ENCODE results near the gene DCDC2B. TPM values are rescaled to one million over a fixed set of nuclear protein-coding genes. Genes with fewer than 3 reads are reported as not detected.

The DCDC2B gene
- total RNA-seq, 2 experiments from 2014 or later = 0.13 TPM; not detected in 1

DNA sequence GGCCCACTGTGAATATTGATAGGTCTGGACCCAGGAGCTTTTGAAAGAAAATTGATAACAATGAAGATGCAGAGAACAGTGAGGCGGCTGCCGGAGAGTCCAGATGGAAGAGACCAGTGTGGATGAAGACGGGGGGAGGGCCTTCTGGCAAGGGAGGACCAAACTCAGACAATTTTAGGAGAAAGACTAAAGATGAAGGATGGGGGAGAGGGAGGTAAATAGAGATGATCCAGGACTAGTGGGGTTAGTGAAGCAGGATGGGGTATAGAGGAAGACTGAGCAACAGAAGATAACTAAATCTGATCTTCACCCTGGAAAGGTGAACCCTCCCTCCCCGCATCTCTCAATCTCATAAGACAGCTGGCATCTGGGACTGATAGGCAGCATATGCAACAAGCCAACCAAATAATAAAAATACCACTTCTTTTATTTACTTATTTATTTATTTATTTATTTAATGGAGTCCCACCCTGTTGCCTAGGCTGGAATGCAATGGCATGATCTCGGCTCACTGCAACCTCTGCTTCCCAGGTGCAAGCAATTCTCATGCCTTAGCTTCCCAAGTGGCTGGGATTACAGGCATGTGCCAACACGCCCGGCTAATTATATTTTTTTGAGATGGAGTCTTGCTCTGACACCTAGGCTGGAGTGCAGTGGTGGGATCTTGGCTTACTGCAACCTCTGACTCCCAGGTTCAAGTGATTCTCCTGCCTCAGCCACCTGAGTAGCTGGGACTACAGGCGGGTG, 23.8 kb downstream of the DCDC2B start:
- H3K27ac Mint-ChIP-seq = no peak overlapping the region
- no peak for DNase-seq

DNA sequence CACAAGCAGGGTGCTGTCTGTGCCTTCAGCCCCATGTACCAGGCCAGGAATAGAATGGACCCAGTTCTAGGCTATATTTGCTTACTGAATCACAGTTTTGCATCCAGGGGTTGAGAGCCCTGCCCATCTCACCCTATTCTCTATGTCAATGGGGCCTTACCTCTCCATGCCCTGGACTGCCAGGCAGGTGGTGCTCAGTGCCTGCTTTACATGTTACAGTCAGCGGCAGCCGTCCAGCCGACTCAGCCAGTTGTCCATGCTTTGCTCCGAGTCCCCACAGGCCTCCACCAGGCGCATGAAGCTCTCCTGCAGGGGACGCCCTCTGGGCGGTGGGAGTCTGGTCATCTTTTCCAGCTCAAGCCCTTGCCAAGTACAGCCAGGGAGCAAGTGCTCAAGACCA, 25.9 kb downstream of the DCDC2B start:
- Mint-ChIP-seq H3K36me3 (ENCODE audit: low read depth) (peaks cover 11% of the 10 kb centered on the region), H3K9me3 (no peaks in the 10 kb centered on the region), H3K4me1 (no peaks in the 10 kb centered on the region), H3K27ac (no peak overlapping the region), H3K27me3 (no peaks in the 10 kb centered on the region), H3K4me3 (no peak overlapping the region)
- ChIA-PET CTCF (interaction anchor here (0.6 to 1.2 kb wide), 3 partner anchors 10 to 116 kb away, joined by 3 to 4 read pairs (median 3); no protein-coding TSS in a partner anchor), POLR2A (interaction anchor here (2.4 kb wide), 1 partner anchor 21 kb away, joined by 6 read pairs; no protein-coding TSS in a partner anchor)
- no peak for DNase-seq

More for the DNA sequence above, 23.8 kb downstream of the DCDC2B start:
- Mint-ChIP-seq H3K27me3 (no peaks in the 10 kb centered on the region), H3K4me3 (no peak overlapping the region), H3K36me3 (ENCODE audit: low read depth) (peaks cover 27% of the 10 kb centered on the region), H3K4me1 (peaks cover 1% of the 10 kb centered on the region), H3K9me3 (no peaks in the 10 kb centered on the region)
- ChIA-PET CTCF (interaction anchor here (0.8 kb wide), 1 partner anchor 18 kb away, joined by 3 read pairs; no protein-coding TSS in a partner anchor), POLR2A (interaction anchor here (0.6 to 2.4 kb wide), 3 partner anchors 7 to 89 kb away, joined by 3 to 6 read pairs (median 4); no protein-coding TSS in a partner anchor)

DNA sequence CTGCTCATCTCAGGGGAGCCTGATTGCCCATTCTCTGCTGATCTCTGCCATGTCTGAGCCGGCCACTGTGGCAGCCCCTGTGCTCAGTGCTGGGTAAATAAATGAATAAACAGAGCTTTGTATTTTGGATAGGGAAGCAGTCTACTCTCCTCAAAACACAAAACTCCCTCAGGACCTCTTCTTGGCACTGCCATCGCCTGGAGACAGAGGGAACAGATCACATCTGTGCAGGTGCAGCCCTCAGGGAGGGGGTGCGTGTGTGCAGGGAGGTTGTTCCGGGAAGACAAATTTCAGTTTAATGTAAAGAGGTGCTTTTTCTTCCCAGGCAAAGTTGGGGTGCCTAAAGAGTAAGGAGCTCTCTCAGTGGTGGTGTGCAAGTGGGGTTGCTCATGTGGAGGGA, 30.4 kb downstream of the DCDC2B start:
- Mint-ChIP-seq H3K27me3 (no peaks in the 10 kb centered on the region), H3K4me1 (peaks cover 19% of the 10 kb centered on the region), H3K36me3 (ENCODE audit: low read depth) (no peaks in the 10 kb centered on the region), H3K4me3 (peak overlapping the region; percentile 4), H3K9me3 (no peaks in the 10 kb centered on the region), H3K27ac (no peak overlapping the region)
- DNase-seq = no peak
- CTCF ChIA-PET = interaction anchor here (0.8 to 5.0 kb wide), 4 partner anchors 12 to 52 kb away, joined by 3 to 73 read pairs (median 6); partner anchors contain the start of genes HDAC1 and LCK
- POLR2A ChIA-PET = interaction anchor here (1.1 to 4.2 kb wide), 8 partner anchors 10 to 53 kb away, joined by 3 to 63 read pairs (median 13); partner anchors contain the start of genes CCDC28B, HDAC1, IQCC and LCK

DNA sequence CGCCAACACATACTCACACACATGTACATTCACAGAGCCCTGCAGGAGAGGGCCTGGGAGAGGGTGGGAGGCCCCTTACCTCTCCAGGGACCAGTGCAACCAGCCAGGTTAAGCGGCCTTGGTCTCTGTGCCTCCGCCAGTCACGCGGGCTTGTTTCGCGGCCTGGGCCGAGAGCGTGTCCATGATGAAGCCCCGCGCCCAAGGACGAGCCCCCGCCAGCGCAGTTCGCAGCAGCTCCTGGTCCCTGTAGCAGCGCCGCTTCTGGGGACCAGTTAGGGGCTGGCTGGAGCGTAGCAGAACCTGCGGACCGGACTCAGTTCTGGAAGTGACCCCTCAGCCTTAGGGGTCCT, 30.9 kb downstream of the DCDC2B start:
- H3K27me3 Mint-ChIP-seq = no peaks in the 10 kb centered on the region
- no peak overlapping the region for H3K27ac Mint-ChIP-seq
- ChIA-PET CTCF (interaction anchor here (1.0 to 5.0 kb wide), 6 partner anchors 12 to 111 kb away, joined by 4 to 73 read pairs (median 6); partner anchors contain the start of genes CCDC28B, HDAC1 and LCK), POLR2A (interaction anchor here (0.6 to 4.2 kb wide), 14 partner anchors 8 to 398 kb away, joined by 3 to 63 read pairs (median 9); partner anchors contain the start of genes CCDC28B, EIF3I, HDAC1 and LCK)
- no peaks in the 10 kb centered on the region for H3K36me3 Mint-ChIP-seq (ENCODE audit: low read depth)
- peak overlapping the region; percentile 78 for H3K4me3 Mint-ChIP-seq
- H3K9me3 Mint-ChIP-seq = no peaks in the 10 kb centered on the region
- H3K4me1 Mint-ChIP-seq = peaks cover 19% of the 10 kb centered on the region
- no peak for DNase-seq

GRCh38 chr1:32240140-32240951, 31.5 kb downstream of the DCDC2B start:
- Mint-ChIP-seq H3K4me3 (peak overlapping the region; percentile 78), H3K36me3 (ENCODE audit: low read depth) (no peaks in the 10 kb centered on the region), H3K4me1 (peaks cover 19% of the 10 kb centered on the region), H3K27me3 (no peaks in the 10 kb centered on the region), H3K27ac (no peak overlapping the region), H3K9me3 (no peaks in the 10 kb centered on the region)
- DNase-seq = peak; percentile 54
- POLR2A ChIA-PET = interaction anchor here (0.6 to 4.2 kb wide), 19 partner anchors 9 to 397 kb away, joined by 3 to 63 read pairs (median 4); partner anchors contain the start of genes CCDC28B, EIF3I, HDAC1 and LCK
- CTCF ChIA-PET = interaction anchor here (0.7 to 5.0 kb wide), 12 partner anchors 11 to 111 kb away, joined by 3 to 73 read pairs (median 6); partner anchors contain the start of genes CCDC28B, HDAC1, LCK and MARCKSL1

DNA sequence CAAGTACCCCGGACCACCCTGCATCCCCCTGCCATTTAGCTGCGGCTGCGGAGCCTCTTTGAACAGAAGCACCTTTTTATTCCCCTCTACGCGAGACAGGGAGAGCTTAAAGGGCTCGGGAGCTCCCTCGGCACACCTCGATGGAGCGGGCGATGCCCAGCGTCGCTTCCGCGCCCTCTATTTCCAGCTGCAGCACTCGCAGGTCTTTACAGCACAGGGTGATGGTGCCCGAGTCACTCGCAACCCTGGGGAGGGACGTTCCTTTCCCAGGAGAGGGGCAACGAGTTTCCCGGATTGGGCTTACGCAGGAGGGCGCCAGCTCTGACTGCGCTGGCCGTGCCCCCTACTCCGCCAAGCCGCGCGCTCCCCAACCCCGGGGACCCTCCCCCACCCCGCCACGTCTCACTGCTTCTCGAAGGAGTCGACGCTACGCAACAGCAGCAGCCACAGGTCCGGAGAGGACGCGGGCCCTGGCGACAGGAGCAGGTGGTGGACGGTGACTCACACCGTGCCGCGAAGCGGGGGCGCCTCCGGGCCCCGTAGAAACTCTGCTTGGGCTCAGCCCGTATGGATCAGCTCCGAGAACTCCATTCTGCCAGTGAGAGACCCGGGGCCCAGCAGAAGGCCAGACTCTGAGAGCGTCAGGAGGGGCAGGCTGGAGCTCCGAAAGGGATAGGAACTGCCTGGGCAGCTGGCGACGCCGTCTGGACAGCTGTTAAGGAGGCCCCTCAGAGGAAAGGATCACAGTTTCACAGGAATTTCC, 32.3 kb downstream of the DCDC2B start:
- Mint-ChIP-seq H3K36me3 (ENCODE audit: low read depth) (no peaks in the 10 kb centered on the region), H3K27ac (peak overlapping the region; percentile 21), H3K27me3 (no peaks in the 10 kb centered on the region), H3K4me3 (peak overlapping the region; percentile 78), H3K4me1 (peaks cover 20% of the 10 kb centered on the region), H3K9me3 (no peaks in the 10 kb centered on the region)
- ChIA-PET CTCF (interaction anchor here (0.8 to 5.0 kb wide), 12 partner anchors 11 to 110 kb away, joined by 3 to 73 read pairs (median 6); partner anchors contain the start of genes CCDC28B, HDAC1, LCK and MARCKSL1), POLR2A (interaction anchor here (0.7 to 4.2 kb wide), 18 partner anchors 8 to 279 kb away, joined by 3 to 63 read pairs (median 4); partner anchors contain the start of genes CCDC28B, EIF3I, HDAC1 and LCK)
- peak; percentile 37 for DNase-seq

GRCh38 chr1:32242341-32242851, 33.5 kb downstream of the DCDC2B start:
- no peak overlapping the region for H3K27ac Mint-ChIP-seq
- ChIA-PET POLR2A (interaction anchor here (0.9 to 4.2 kb wide), 5 partner anchors 13 to 80 kb away, joined by 3 to 47 read pairs (median 3); no protein-coding TSS in a partner anchor), CTCF (interaction anchor here (1.3 to 5.0 kb wide), 3 partner anchors 9 to 27 kb away, joined by 5 to 73 read pairs (median 10); partner anchors contain the start of gene LCK)
- peaks cover 31% of the 10 kb centered on the region for H3K4me1 Mint-ChIP-seq
- no peak for DNase-seq
- H3K4me3 Mint-ChIP-seq = no peak overlapping the region
- no peaks in the 10 kb centered on the region for H3K9me3 Mint-ChIP-seq
- H3K36me3 Mint-ChIP-seq (ENCODE audit: low read depth) = no peaks in the 10 kb centered on the region
- H3K27me3 Mint-ChIP-seq = no peaks in the 10 kb centered on the region

DNA sequence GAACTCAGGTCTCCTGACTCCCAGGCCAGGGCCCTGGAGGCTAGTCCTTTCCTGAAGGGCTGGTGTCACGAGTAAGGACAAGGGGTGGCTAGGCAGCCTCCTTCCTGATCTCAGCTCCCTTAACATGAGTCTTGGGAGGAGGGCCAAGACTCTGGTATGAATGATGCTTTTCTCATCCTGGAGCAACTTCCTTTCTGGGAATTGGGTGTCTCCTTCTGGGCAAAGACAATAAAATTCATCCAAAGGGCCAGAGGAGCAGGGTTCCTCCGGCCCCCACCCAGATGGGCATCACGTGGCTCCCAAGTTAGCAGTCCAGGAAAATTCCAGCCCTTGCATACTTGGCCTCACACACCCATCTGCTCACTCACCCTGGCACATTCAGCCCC, 38.0 kb downstream of the DCDC2B start, which contains the start of gene FAM167B:
Gene FAM167B, plus strand, starts transcription at position 335 of the 386 bp plus-strand sequence. CDS start 200 bp downstream, outside the sequence.
- POLR2A ChIA-PET = interaction anchor here (0.9 to 11.5 kb wide), 4 partner anchors 9 to 31 kb away, joined by 3 to 156 read pairs (median 6); no protein-coding TSS in a partner anchor
- H3K4me1 Mint-ChIP-seq = peaks cover 53% of the 10 kb centered on the region

GRCh38 chr1:32247452-32247851, 38.6 kb downstream of the DCDC2B start:
- Mint-ChIP-seq H3K4me3 (no peak overlapping the region), H3K4me1 (peaks cover 50% of the 10 kb centered on the region), H3K27ac (peak overlapping the region; percentile 99), H3K27me3 (no peaks in the 10 kb centered on the region), H3K9me3 (no peaks in the 10 kb centered on the region), H3K36me3 (ENCODE audit: low read depth) (peaks cover 17% of the 10 kb centered on the region)
- CTCF ChIA-PET = interaction anchor here (1.1 to 8.4 kb wide), 12 partner anchors 8 to 496 kb away, joined by 3 to 73 read pairs (median 7); partner anchors contain the start of genes CCDC28B, EIF3I and TMEM234
- DNase-seq = no peak
- POLR2A ChIA-PET = interaction anchor here (1.1 to 11.5 kb wide), 10 partner anchors 7 to 147 kb away, joined by 4 to 156 read pairs (median 20); partner anchors contain the start of genes BSDC1 and MARCKSL1

More for the DNA sequence above, 38.0 kb downstream of the DCDC2B start, which contains the start of gene FAM167B:
- CTCF ChIA-PET = interaction anchor here (0.7 to 5.3 kb wide), 6 partner anchors 16 to 411 kb away, joined by 3 to 31 read pairs (median 5); partner anchors contain the start of gene CCDC28B
- H3K9me3 Mint-ChIP-seq = no peaks in the 10 kb centered on the region
- H3K4me3 Mint-ChIP-seq = peak within 1 kb of the TSS; percentile 56
- H3K27me3 Mint-ChIP-seq = no peaks in the 10 kb centered on the region
- DNase-seq = no peak
- peaks cover 12% of the 10 kb centered on the region for H3K36me3 Mint-ChIP-seq (ENCODE audit: low read depth)
- peak within 1 kb of the TSS; percentile 99 for H3K27ac Mint-ChIP-seq

- ChIA-PET CTCF (interaction anchor here (0.6 to 8.4 kb wide), 35 partner anchors 8 to 497 kb away, joined by 3 to 73 read pairs (median 4); partner anchors contain the start of genes BSDC1, CCDC28B, EIF3I and HDAC1), POLR2A (interaction anchor here (0.6 to 11.5 kb wide), 22 partner anchors 8 to 175 kb away, joined by 3 to 156 read pairs (median 6); partner anchors contain the start of genes BSDC1, HDAC1, IQCC and MARCKSL1)
- H3K27ac Mint-ChIP-seq = peak overlapping the region; percentile 99
- no peaks in the 10 kb centered on the region for H3K9me3 Mint-ChIP-seq
- no peaks in the 10 kb centered on the region for H3K27me3 Mint-ChIP-seq
- peak overlapping the region; percentile 63 for H3K4me3 Mint-ChIP-seq
- H3K4me1 Mint-ChIP-seq = peaks cover 48% of the 10 kb centered on the region
- H3K36me3 Mint-ChIP-seq (ENCODE audit: low read depth) = peaks cover 25% of the 10 kb centered on the region
- peak; percentile 83 for DNase-seq
Observed at GRCh38 chr1:32247983-32248889, 39.3 kb downstream of the DCDC2B start.

Measured in activated CD4-positive, alpha-beta memory T cell treated with anti-CD3 and anti-CD28 coated beads, Interleukin-2, amount 10 ng/mL, durations not matched to agents 7 days and 5 days (primary cell).